HEK293 (cell line): ENCODE data around the gene TM7SF2.

ENCODE experiments used
- EGR2 ChIP-seq: fragments of 450-650 bp; formaldehyde crosslinking; IDR thresholded peaks from 2 replicates; pipeline ENCODE4 v1.5.1; 2016; ENCODE audit warnings: low read depth, missing biosample characterization, missing genetic modification characterization
- IKZF3 ChIP-seq: fragments of 450-650 bp; IDR thresholded peaks from 2 replicates; pipeline ENCODE4 v1.5.0; 2018; ENCODE audit warnings: missing biosample characterization, mild to moderate bottlenecking, missing genetic modification characterization, moderate library complexity
- KLF16 ChIP-seq: fragments of 450-650 bp; formaldehyde crosslinking; IDR thresholded peaks from 2 replicates; pipeline ENCODE4 v1.5.1; 2017; ENCODE audit warnings: missing biosample characterization, missing genetic modification characterization
- RBAK ChIP-seq: fragments of 450-650 bp; formaldehyde crosslinking; IDR thresholded peaks from 2 replicates; pipeline ENCODE4 v1.5.1; 2016; ENCODE audit warnings: missing biosample characterization, missing genetic modification characterization
- SP3 ChIP-seq: fragments of 450-650 bp; formaldehyde crosslinking; IDR thresholded peaks from 2 replicates; pipeline ENCODE4 v1.5.1; 2016; ENCODE audit warnings: missing biosample characterization, missing genetic modification characterization
- ZBTB17 ChIP-seq: fragments of 450-650 bp; formaldehyde crosslinking; IDR thresholded peaks from 2 replicates; pipeline ENCODE4 v1.5.1; 2016; ENCODE audit warnings: missing biosample characterization, missing genetic modification characterization
- ZBTB7A ChIP-seq: fragments of 450-650 bp; formaldehyde crosslinking; IDR thresholded peaks from 2 replicates; pipeline ENCODE4 v1.5.1; 2016; ENCODE audit warnings: low read depth, missing biosample characterization, missing genetic modification characterization
- ZFHX2 ChIP-seq: fragments of 450-650 bp; formaldehyde crosslinking; conservative IDR thresholded peaks from 2 replicates; pipeline ENCODE4 v1.5.1; 2016; ENCODE audit warnings: missing biosample characterization, missing genetic modification characterization
- ZFP37 ChIP-seq: fragments of 450-650 bp; formaldehyde crosslinking; IDR thresholded peaks from 2 replicates; pipeline ENCODE4 v1.5.1; 2016; ENCODE audit warnings: missing biosample characterization, missing genetic modification characterization
- ZFP69B ChIP-seq: fragments of 450-650 bp; formaldehyde crosslinking; IDR thresholded peaks from 2 replicates; pipeline ENCODE4 v1.5.1; 2016; ENCODE audit warnings: missing biosample characterization, missing genetic modification characterization
- ZNF2 ChIP-seq: fragments of 450-650 bp; formaldehyde crosslinking; IDR thresholded peaks from 2 replicates; pipeline ENCODE4 v1.5.1; 2016; ENCODE audit warnings: missing biosample characterization, missing genetic modification characterization
- ZNF266 ChIP-seq: fragments of 450-650 bp; formaldehyde crosslinking; IDR thresholded peaks from 2 replicates; pipeline ENCODE4 v1.5.1; 2016; ENCODE audit warnings: missing biosample characterization, missing genetic modification characterization, low read depth
- ZNF394 ChIP-seq: fragments of 450-650 bp; formaldehyde crosslinking; IDR thresholded peaks from 2 replicates; pipeline ENCODE4 v1.5.1; 2016; ENCODE audit warnings: missing biosample characterization, missing genetic modification characterization, mild to moderate bottlenecking, moderate library complexity, borderline replicate concordance
- ZNF513 ChIP-seq: fragments of 450-650 bp; IDR thresholded peaks from 2 replicates; pipeline ENCODE4 v1.5.1; 2018; ENCODE audit warnings: missing biosample characterization, missing genetic modification characterization
- ZNF624 ChIP-seq: fragments of 450-650 bp; formaldehyde crosslinking; IDR thresholded peaks from 2 replicates; pipeline ENCODE4 v1.5.1; 2017; ENCODE audit warnings: missing biosample characterization, missing genetic modification characterization
- ZNF791 ChIP-seq: fragments of 450-650 bp; formaldehyde crosslinking; IDR thresholded peaks from 2 replicates; pipeline ENCODE4 v1.5.1; 2016; ENCODE audit warnings: missing biosample characterization, missing genetic modification characterization
- ZNF837 ChIP-seq: fragments of 450-650 bp; formaldehyde crosslinking; IDR thresholded peaks from 2 replicates; pipeline ENCODE4 v1.5.1; 2016; ENCODE audit warnings: missing biosample characterization, missing genetic modification characterization
- ZNF843 ChIP-seq: fragments of 450-650 bp; formaldehyde crosslinking; IDR thresholded peaks from 2 replicates; pipeline ENCODE4 v1.5.1; 2016; ENCODE audit warnings: missing biosample characterization, missing genetic modification characterization
- TF ChIP-seq, protein P1 (sequence below): fragments of 450-650 bp; formaldehyde crosslinking; IDR thresholded peaks from 2 replicates; pipeline ENCODE4 v1.5.1; 2016; ENCODE audit warnings: missing biosample characterization, missing genetic modification characterization
- TF ChIP-seq, protein P2 (sequence below): fragments of 450-650 bp; formaldehyde crosslinking; IDR thresholded peaks from 2 replicates; pipeline ENCODE4 v1.5.1; 2016; ENCODE audit warnings: missing biosample characterization, missing genetic modification characterization
- TF ChIP-seq, protein P3 (sequence below): fragments of 450-650 bp; formaldehyde crosslinking; IDR thresholded peaks from 2 replicates; pipeline ENCODE4 v1.5.1; 2017; ENCODE audit warnings: missing biosample characterization, missing genetic modification characterization
- TF ChIP-seq, protein P4 (sequence below): fragments of 450-650 bp; formaldehyde crosslinking; conservative IDR thresholded peaks from 2 replicates; pipeline ENCODE4 v1.5.1; 2016; ENCODE audit warnings: low read depth, missing biosample characterization, missing genetic modification characterization

Gene TM7SF2

DNA sequence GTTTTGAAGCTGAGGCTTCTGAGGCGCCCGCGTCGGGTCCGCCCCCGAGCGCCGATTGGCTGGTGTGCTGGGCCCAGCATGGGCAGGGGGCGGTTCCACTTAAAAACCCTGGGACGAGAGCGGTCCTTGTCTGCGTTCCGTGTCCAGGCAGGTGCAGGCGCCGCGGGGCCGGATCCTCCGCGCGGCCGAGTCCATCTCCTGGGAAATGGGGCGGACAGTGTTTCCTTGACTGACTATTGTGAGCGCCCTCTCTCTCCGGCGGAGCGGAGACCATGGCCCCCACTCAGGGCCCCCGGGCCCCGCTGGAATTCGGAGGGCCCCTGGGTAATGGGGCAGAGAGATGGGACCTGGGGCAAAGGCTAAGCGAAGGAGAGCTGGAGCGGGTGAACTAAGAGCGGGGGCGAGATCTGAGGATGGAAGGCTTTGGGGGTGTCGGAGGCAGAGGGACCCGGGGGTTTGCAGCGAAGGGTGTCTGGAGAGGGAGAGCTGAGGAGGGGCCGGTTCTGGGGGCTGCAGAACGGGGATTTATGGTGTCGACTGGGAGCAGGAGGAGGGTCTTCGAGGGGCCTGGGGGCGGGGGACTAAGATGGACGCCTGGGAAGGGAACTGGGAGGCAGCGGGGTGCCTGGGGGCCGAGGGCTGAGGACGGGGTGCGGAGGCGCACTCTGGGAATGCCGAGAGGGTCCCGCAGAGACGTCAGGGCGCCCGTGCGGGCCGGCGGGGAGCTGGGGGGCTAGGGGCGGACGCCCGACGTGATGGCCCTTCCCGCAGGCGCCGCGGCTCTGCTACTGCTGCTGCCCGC, at the start of gene TM7SF2 (continued):
- TF ChIP-seq SP3, result peak; percentile 74
- peak; percentile 58 for TF ChIP-seq ZFHX2 (tag by site-specific recombination)
- peak; percentile 34; the same call in 1 of the 2 replicates for TF ChIP-seq ZNF843 (tag by site-specific recombination)
- no peak for TF ChIP-seq ZNF266 (tag by site-specific recombination)
- TF ChIP-seq, protein P1, sequence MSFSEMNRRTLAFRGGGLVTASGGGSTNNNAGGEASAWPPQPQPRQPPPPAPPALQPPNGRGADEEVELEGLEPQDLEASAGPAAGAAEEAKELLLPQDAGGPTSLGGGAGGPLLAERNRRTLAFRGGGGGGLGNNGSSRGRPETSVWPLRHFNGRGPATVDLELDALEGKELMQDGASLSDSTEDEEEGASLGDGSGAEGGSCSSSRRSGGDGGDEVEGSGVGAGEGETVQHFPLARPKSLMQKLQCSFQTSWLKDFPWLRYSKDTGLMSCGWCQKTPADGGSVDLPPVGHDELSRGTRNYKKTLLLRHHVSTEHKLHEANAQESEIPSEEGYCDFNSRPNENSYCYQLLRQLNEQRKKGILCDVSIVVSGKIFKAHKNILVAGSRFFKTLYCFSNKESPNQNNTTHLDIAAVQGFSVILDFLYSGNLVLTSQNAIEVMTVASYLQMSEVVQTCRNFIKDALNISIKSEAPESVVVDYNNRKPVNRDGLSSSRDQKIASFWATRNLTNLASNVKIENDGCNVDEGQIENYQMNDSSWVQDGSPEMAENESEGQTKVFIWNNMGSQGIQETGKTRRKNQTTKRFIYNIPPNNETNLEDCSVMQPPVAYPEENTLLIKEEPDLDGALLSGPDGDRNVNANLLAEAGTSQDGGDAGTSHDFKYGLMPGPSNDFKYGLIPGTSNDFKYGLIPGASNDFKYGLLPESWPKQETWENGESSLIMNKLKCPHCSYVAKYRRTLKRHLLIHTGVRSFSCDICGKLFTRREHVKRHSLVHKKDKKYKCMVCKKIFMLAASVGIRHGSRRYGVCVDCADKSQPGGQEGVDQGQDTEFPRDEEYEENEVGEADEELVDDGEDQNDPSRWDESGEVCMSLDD (tag by site-specific recombination), result peak; percentile 41; the same call in 1 of the 2 replicates
- TF ChIP-seq ZBTB7A (tag by site-specific recombination), result peak; percentile 83
- TF ChIP-seq, protein P2, sequence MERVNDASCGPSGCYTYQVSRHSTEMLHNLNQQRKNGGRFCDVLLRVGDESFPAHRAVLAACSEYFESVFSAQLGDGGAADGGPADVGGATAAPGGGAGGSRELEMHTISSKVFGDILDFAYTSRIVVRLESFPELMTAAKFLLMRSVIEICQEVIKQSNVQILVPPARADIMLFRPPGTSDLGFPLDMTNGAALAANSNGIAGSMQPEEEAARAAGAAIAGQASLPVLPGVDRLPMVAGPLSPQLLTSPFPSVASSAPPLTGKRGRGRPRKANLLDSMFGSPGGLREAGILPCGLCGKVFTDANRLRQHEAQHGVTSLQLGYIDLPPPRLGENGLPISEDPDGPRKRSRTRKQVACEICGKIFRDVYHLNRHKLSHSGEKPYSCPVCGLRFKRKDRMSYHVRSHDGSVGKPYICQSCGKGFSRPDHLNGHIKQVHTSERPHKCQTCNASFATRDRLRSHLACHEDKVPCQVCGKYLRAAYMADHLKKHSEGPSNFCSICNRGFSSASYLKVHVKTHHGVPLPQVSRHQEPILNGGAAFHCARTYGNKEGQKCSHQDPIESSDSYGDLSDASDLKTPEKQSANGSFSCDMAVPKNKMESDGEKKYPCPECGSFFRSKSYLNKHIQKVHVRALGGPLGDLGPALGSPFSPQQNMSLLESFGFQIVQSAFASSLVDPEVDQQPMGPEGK, result peak; percentile 87
- 0 out of 2 replicates have a peak, but pooled peaks have one; percentile 35 for TF ChIP-seq ZNF2 (tag by site-specific recombination)
- TF ChIP-seq RBAK (tag by site-specific recombination), result no peak
- no peak for TF ChIP-seq ZNF791 (tag by site-specific recombination)
- TF ChIP-seq ZNF513 (tag by site-specific recombination), result no peak
- no peak for TF ChIP-seq ZNF624 (tag by site-specific recombination)
- TF ChIP-seq, protein P3, sequence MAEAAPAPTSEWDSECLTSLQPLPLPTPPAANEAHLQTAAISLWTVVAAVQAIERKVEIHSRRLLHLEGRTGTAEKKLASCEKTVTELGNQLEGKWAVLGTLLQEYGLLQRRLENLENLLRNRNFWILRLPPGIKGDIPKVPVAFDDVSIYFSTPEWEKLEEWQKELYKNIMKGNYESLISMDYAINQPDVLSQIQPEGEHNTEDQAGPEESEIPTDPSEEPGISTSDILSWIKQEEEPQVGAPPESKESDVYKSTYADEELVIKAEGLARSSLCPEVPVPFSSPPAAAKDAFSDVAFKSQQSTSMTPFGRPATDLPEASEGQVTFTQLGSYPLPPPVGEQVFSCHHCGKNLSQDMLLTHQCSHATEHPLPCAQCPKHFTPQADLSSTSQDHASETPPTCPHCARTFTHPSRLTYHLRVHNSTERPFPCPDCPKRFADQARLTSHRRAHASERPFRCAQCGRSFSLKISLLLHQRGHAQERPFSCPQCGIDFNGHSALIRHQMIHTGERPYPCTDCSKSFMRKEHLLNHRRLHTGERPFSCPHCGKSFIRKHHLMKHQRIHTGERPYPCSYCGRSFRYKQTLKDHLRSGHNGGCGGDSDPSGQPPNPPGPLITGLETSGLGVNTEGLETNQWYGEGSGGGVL (tag by site-specific recombination), result peak; percentile 47
- no peak for TF ChIP-seq ZFP37 (tag by site-specific recombination)
- TF ChIP-seq EGR2 (tag by site-specific recombination), result no peak; the same call in 1 of the 2 replicates
- TF ChIP-seq KLF16 (tag by site-specific recombination), result no peak
- TF ChIP-seq ZNF394 (tag by site-specific recombination), result no peak
- no peak for TF ChIP-seq ZNF837 (tag by site-specific recombination)
- TF ChIP-seq, protein P4, sequence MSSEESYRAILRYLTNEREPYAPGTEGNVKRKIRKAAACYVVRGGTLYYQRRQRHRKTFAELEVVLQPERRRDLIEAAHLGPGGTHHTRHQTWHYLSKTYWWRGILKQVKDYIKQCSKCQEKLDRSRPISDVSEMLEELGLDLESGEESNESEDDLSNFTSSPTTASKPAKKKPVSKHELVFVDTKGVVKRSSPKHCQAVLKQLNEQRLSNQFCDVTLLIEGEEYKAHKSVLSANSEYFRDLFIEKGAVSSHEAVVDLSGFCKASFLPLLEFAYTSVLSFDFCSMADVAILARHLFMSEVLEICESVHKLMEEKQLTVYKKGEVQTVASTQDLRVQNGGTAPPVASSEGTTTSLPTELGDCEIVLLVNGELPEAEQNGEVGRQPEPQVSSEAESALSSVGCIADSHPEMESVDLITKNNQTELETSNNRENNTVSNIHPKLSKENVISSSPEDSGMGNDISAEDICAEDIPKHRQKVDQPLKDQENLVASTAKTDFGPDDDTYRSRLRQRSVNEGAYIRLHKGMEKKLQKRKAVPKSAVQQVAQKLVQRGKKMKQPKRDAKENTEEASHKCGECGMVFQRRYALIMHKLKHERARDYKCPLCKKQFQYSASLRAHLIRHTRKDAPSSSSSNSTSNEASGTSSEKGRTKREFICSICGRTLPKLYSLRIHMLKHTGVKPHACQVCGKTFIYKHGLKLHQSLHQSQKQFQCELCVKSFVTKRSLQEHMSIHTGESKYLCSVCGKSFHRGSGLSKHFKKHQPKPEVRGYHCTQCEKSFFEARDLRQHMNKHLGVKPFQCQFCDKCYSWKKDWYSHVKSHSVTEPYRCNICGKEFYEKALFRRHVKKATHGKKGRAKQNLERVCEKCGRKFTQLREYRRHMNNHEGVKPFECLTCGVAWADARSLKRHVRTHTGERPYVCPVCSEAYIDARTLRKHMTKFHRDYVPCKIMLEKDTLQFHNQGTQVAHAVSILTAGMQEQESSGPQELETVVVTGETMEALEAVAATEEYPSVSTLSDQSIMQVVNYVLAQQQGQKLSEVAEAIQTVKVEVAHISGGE (tag by site-specific recombination), result peak; percentile 24; the same call in 1 of the 2 replicates
- peak; percentile 78 for TF ChIP-seq IKZF3 (tag by site-specific recombination)
- TF ChIP-seq ZBTB17 (tag by site-specific recombination), result peak; percentile 58; the same call in 1 of the 2 replicates
- 0 out of 2 replicates have a peak, but pooled peaks have one; percentile 45 for TF ChIP-seq ZFP69B (tag by site-specific recombination)
